Epithelial cell of proximal tubule (primary cell): ENCODE measurements around the gene GCK. TPM values are rescaled to one million over a fixed set of nuclear protein-coding genes. Genes with fewer than 3 reads are reported as not detected.

Source experiments
- DNase-seq: peaks from one replicate; pipeline ENCODE4 v3.0.0-alpha.2; 2011; ENCODE audit warnings: low read depth
- H3K4me3 ChIP-seq: 2 replicates; pipeline ENCODE4 v1.5.1; 2011; ENCODE audit warnings: low read depth, mild to moderate bottlenecking, low read length
- CTCF ChIP-seq: conservative IDR thresholded peaks from 2 replicates; pipeline ENCODE4 v1.5.1; 2012; ENCODE audit warnings: low read depth, mild to moderate bottlenecking, low read length
- total RNA-seq: library from RNA; depleted of rRNA; stranded (reverse); fragments of >200 nt; gene quantifications from 2 replicates; pipeline ENCODE4 v1.2.3, GENCODE V29; 2015

Gene GCK
- total RNA-seq, 1 donor from 2014 or later, result 1.0 TPM

GRCh38 chr7:44188480-44189225, 586 bp downstream of the GCK start:
- TF ChIP-seq CTCF, result no peak
- DNase-seq, result no peak
- H3K4me3 ChIP-seq, result no peak overlapping the region

- no peak for DNase-seq
- no peak overlapping the region for H3K4me3 ChIP-seq
- no peak for TF ChIP-seq CTCF
Measured at GRCh38 chr7:44187636-44188416, 1.4 kb downstream of the GCK start.

GRCh38 chr7:44186736-44187135, 2.5 kb downstream of the GCK start:
- no peak for DNase-seq
- H3K4me3 ChIP-seq, result no peak overlapping the region
- TF ChIP-seq CTCF, result no peak

- no peak overlapping the region for H3K4me3 ChIP-seq
- TF ChIP-seq CTCF, result no peak
- no peak for DNase-seq
Measured at GRCh38 chr7:44185729-44186128, 3.5 kb downstream of the GCK start.

GRCh38 chr7:44184873-44185446, 4.3 kb downstream of the GCK start:
- TF ChIP-seq CTCF, result no peak
- H3K4me3 ChIP-seq, result no peak overlapping the region
- no peak for DNase-seq

- H3K4me3 ChIP-seq, result no peak overlapping the region
- TF ChIP-seq CTCF, result no peak
- DNase-seq, result peak; percentile 67
Measured at GRCh38 chr7:44184206-44184872, 4.9 kb downstream of the GCK start.
